Measurements from ENCODE around the gene EVA1C.

The EVA1C gene

DNA sequence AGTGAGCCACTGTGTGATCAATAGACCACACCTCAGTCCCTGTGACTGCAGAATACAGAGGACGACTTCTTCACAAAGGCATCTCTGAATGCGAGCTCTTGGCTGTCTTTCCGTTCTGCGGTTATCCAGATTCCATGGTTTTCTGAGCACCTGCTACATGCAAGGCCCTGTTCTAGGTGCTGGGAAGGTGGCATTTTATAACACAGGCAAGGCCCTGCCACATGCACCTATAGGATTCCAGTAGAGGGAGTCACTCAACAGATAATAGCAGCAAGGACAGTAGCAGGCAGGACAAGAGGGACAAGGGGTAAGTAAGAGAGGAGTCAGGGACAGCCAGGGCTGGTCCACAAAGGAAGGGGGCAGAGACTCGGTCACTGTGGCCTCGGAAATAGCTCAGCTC, 28.7 kb upstream of the EVA1C start:
- peaks cover 37% of the 10 kb centered on the region for H3K36me3 ChIP-seq (replicated peaks; ENCODE audit: low read depth, low read length)
- peaks cover 6% of the 10 kb centered on the region; the same call in 1 of the 2 replicates for H3K4me1 ChIP-seq (ENCODE audit: low read length)
- no peaks in the 10 kb centered on the region for H3K9me3 ChIP-seq (ENCODE audit: insufficient read depth, low read length)
- peaks cover 81% of the 10 kb centered on the region for H3K79me2 ChIP-seq (ENCODE audit: low read length)
- no peaks in the 10 kb centered on the region for H3K27me3 ChIP-seq (ENCODE audit: low read depth, low read length)
- TF ChIP-seq, protein P1, sequence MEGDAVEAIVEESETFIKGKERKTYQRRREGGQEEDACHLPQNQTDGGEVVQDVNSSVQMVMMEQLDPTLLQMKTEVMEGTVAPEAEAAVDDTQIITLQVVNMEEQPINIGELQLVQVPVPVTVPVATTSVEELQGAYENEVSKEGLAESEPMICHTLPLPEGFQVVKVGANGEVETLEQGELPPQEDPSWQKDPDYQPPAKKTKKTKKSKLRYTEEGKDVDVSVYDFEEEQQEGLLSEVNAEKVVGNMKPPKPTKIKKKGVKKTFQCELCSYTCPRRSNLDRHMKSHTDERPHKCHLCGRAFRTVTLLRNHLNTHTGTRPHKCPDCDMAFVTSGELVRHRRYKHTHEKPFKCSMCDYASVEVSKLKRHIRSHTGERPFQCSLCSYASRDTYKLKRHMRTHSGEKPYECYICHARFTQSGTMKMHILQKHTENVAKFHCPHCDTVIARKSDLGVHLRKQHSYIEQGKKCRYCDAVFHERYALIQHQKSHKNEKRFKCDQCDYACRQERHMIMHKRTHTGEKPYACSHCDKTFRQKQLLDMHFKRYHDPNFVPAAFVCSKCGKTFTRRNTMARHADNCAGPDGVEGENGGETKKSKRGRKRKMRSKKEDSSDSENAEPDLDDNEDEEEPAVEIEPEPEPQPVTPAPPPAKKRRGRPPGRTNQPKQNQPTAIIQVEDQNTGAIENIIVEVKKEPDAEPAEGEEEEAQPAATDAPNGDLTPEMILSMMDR (IDR thresholded peaks at IDR 0.05; ENCODE audit: low read depth, low read length): no peak
- no peak for TF ChIP-seq EZH2phosphoT487 (IDR thresholded peaks at IDR 0.05; ENCODE audit: low read depth)
- H4K20me1 ChIP-seq (ENCODE audit: insufficient read depth, low read length): peaks cover 19% of the 10 kb centered on the region
- no peak overlapping the region for H3K9ac ChIP-seq (ENCODE audit: low read length)
- no peak overlapping the region for H3K27ac ChIP-seq (ENCODE audit: low read length)
- no peak overlapping the region for H3K4me2 ChIP-seq (ENCODE audit: low read length)
- no peak overlapping the region for H3K4me3 ChIP-seq (ENCODE audit: low read length)
- H2AFZ ChIP-seq (ENCODE audit: low read depth, low read length): no peak overlapping the region

- H3K79me2 ChIP-seq (ENCODE audit: low read length): peaks cover 81% of the 10 kb centered on the region
- TF ChIP-seq EZH2phosphoT487 (IDR thresholded peaks at IDR 0.05; ENCODE audit: low read depth): no peak
- TF ChIP-seq, protein P1 (IDR thresholded peaks at IDR 0.05; ENCODE audit: low read depth, low read length): no peak
- H3K4me3 ChIP-seq (ENCODE audit: low read length): no peak overlapping the region
- H3K4me2 ChIP-seq (ENCODE audit: low read length): no peak overlapping the region
- H3K27me3 ChIP-seq (ENCODE audit: low read depth, low read length): no peaks in the 10 kb centered on the region
- H3K36me3 ChIP-seq (replicated peaks; ENCODE audit: low read depth, low read length): peaks cover 31% of the 10 kb centered on the region
- peaks cover 11% of the 10 kb centered on the region; the same call in 1 of the 2 replicates for H3K4me1 ChIP-seq (ENCODE audit: low read length)
- H3K9me3 ChIP-seq (ENCODE audit: insufficient read depth, low read length): no peaks in the 10 kb centered on the region
- no peak overlapping the region for H2AFZ ChIP-seq (ENCODE audit: low read depth, low read length)
- peaks cover 30% of the 10 kb centered on the region for H4K20me1 ChIP-seq (ENCODE audit: insufficient read depth, low read length)
- no peak overlapping the region for H3K9ac ChIP-seq (ENCODE audit: low read length)
- no peak overlapping the region for H3K27ac ChIP-seq (ENCODE audit: low read length)
These were observed 26.2 kb upstream of the EVA1C start for GRCh38 chr21:32386195-32386870.

DNA sequence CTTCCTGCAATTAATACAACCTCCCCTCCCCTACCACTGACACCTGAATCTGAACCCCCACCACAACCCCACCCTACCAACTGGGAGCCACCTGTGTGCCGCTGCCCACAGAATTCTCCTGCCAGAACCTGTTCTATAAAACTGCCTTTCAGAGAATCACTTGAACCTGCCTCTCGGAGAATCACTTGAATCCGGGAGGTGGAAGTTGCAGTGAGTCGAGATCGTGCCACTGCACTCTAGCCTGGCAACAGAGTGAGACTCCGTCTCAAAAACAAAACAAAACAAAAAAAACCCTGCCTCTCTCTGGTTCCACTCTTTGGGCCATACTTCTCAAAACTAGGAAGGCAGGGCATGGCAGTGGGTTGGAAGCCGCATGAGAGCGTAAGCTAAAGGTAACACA, 25.4 kb upstream of the EVA1C start:
- Histone ChIP-seq H3K27ac (ENCODE audit: low read length) (no peak overlapping the region), H3K4me2 (ENCODE audit: low read length) (no peak overlapping the region), H4K20me1 (ENCODE audit: insufficient read depth, low read length) (peaks cover 30% of the 10 kb centered on the region), H3K4me3 (ENCODE audit: low read length) (no peak overlapping the region), H3K9me3 (ENCODE audit: insufficient read depth, low read length) (no peaks in the 10 kb centered on the region), H3K79me2 (ENCODE audit: low read length) (peaks cover 84% of the 10 kb centered on the region), H3K36me3 (replicated peaks; ENCODE audit: low read depth, low read length) (peaks cover 31% of the 10 kb centered on the region), H3K4me1 (ENCODE audit: low read length) (peaks cover 19% of the 10 kb centered on the region), H2AFZ (ENCODE audit: low read depth, low read length) (no peak overlapping the region), H3K9ac (ENCODE audit: low read length) (no peak overlapping the region), H3K27me3 (ENCODE audit: low read depth, low read length) (no peaks in the 10 kb centered on the region)
- TF ChIP-seq EZH2phosphoT487 (IDR thresholded peaks at IDR 0.05; ENCODE audit: low read depth): no peak

GRCh38 chr21:32388306-32388705, 24.2 kb upstream of the EVA1C start:
- H3K9me3 ChIP-seq (ENCODE audit: insufficient read depth, low read length): no peaks in the 10 kb centered on the region
- H3K4me1 ChIP-seq (ENCODE audit: low read length): peaks cover 19% of the 10 kb centered on the region
- no peak overlapping the region for H3K27ac ChIP-seq (ENCODE audit: low read length)
- peaks cover 20% of the 10 kb centered on the region for H3K36me3 ChIP-seq (replicated peaks; ENCODE audit: low read depth, low read length)
- H2AFZ ChIP-seq (ENCODE audit: low read depth, low read length): no peak overlapping the region
- TF ChIP-seq EZH2phosphoT487 (IDR thresholded peaks at IDR 0.05; ENCODE audit: low read depth): no peak
- TF ChIP-seq, protein P1 (IDR thresholded peaks at IDR 0.05; ENCODE audit: low read depth, low read length): no peak
- H3K79me2 ChIP-seq (ENCODE audit: low read length): peaks cover 84% of the 10 kb centered on the region
- H4K20me1 ChIP-seq (ENCODE audit: insufficient read depth, low read length): peaks cover 30% of the 10 kb centered on the region
- no peak overlapping the region for H3K9ac ChIP-seq (ENCODE audit: low read length)
- peak overlapping the region; percentile 5; the same call in 1 of the 2 replicates for H3K4me2 ChIP-seq (ENCODE audit: low read length)
- no peak overlapping the region for H3K4me3 ChIP-seq (ENCODE audit: low read length)
- H3K27me3 ChIP-seq (ENCODE audit: low read depth, low read length): no peaks in the 10 kb centered on the region

Measured in OCI-LY3 (cell line).